Measurements from ENCODE around the gene CDC42SE2.

DNA sequence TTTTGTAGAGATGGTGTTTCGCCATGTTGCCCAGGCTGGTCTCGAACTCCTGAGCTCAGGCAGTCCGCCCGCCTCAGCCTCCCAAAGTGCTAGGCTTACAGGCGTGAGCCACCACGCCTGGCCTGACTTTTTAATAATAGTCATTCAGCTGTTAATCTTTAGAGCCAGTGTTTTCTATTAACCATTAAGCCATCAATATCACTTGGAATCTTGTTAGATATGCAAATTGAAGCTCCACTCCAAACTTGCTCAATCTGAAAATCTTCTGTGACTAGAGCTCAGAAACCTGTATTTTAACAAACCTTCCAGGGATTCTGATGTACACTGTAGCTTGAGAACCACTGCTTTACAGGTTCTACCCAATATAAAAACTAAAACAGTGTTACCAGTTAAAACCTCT, 113.5 kb downstream of the CDC42SE2 start:
- TF ChIP-seq, protein P1, sequence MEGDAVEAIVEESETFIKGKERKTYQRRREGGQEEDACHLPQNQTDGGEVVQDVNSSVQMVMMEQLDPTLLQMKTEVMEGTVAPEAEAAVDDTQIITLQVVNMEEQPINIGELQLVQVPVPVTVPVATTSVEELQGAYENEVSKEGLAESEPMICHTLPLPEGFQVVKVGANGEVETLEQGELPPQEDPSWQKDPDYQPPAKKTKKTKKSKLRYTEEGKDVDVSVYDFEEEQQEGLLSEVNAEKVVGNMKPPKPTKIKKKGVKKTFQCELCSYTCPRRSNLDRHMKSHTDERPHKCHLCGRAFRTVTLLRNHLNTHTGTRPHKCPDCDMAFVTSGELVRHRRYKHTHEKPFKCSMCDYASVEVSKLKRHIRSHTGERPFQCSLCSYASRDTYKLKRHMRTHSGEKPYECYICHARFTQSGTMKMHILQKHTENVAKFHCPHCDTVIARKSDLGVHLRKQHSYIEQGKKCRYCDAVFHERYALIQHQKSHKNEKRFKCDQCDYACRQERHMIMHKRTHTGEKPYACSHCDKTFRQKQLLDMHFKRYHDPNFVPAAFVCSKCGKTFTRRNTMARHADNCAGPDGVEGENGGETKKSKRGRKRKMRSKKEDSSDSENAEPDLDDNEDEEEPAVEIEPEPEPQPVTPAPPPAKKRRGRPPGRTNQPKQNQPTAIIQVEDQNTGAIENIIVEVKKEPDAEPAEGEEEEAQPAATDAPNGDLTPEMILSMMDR (IDR thresholded peaks at IDR 0.05; ENCODE audit: insufficient read depth, low read length, poor library complexity, severe bottlenecking), result no peak
- no peak for TF ChIP-seq EZH2phosphoT487 (conservative IDR thresholded peaks at IDR 0.05; ENCODE audit: low read length)
